AG04449 (cell line): ENCODE results near the gene ACSL1.
"Not testable (repeated sequence)": the region's sequence is repeated elsewhere in the genome, so short reads cannot be mapped to it uniquely, and the experiment has no call there.

Experiments
- CTCF ChIA-PET: fragments of 350-600 bp; formaldehyde crosslinking; extraction: SDS; loops from one replicate; lab custom pipeline; 2021; ENCODE audit warnings: antibody characterized with exemption; lab: Yijun Ruan, JAX
- POLR2A ChIA-PET: fragments of 400-600, 350-600 bp; formaldehyde crosslinking; extraction: SDS; loops from one replicate; lab custom pipeline; 2020; ENCODE audit warnings: antibody characterized with exemption, inconsistent platforms; lab: Yijun Ruan, JAX
- DNase-seq: peaks from one replicate; pipeline ENCODE4 v3.0.0-alpha.2; 2010; ENCODE audit warnings: low read depth, low spot score
- H3K4me3 ChIP-seq: 2 replicates; pipeline ENCODE4 v1.5.1; 2011; ENCODE audit warnings: low read depth, mild to moderate bottlenecking, control low read depth, low read length
- TF ChIP-seq, protein P1 (sequence below): IDR thresholded peaks from one replicate; pipeline ENCODE4 v1.5.1; 2011; ENCODE audit warnings: mild to moderate bottlenecking, moderate library complexity, low read length, control low read depth, inconsistent platforms; ENCODE audit not compliant: insufficient read depth; ENCODE audit errors: missing control alignments

ACSL1 gene

DNA sequence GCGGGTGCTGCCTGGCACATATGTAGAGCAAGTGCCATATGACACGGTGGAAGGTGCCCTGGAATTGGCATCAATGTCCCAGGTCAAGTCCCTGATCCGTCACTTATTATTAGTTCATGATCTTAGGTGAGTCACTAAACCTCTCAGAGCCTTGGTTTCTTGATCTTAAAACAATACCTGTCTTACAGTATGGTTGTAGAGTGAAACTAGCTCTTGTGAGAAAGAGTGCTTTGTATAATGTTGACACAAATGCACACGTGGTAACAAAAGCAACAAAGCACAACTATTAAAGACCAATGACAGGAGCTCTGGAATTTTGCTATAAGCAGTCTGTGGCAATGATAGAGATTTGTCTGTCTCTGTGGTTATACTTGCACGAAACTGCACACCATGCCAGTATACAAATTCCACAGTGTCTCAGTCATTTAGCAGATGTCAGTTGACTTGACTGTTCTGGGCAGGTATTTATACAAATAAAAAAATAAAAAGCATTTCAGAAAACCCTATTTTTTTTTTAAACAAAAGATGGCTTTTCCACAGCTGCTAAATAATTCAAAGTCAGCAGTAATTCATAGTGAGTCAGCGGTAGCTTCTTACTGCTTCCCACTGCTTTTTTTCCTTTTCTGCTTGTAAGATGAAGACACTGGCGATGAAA, 19.7 kb upstream of the ACSL1 start:
- ChIA-PET CTCF (no interaction called here), POLR2A (interaction anchor here (0.6 kb wide), 1 partner anchor 53 kb away, joined by 3 read pairs; no protein-coding TSS in a partner anchor)
- peak; percentile 38 for DNase-seq
- TF ChIP-seq, protein P1, sequence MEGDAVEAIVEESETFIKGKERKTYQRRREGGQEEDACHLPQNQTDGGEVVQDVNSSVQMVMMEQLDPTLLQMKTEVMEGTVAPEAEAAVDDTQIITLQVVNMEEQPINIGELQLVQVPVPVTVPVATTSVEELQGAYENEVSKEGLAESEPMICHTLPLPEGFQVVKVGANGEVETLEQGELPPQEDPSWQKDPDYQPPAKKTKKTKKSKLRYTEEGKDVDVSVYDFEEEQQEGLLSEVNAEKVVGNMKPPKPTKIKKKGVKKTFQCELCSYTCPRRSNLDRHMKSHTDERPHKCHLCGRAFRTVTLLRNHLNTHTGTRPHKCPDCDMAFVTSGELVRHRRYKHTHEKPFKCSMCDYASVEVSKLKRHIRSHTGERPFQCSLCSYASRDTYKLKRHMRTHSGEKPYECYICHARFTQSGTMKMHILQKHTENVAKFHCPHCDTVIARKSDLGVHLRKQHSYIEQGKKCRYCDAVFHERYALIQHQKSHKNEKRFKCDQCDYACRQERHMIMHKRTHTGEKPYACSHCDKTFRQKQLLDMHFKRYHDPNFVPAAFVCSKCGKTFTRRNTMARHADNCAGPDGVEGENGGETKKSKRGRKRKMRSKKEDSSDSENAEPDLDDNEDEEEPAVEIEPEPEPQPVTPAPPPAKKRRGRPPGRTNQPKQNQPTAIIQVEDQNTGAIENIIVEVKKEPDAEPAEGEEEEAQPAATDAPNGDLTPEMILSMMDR = no peak
- H3K4me3 ChIP-seq = no peak overlapping the region

DNA sequence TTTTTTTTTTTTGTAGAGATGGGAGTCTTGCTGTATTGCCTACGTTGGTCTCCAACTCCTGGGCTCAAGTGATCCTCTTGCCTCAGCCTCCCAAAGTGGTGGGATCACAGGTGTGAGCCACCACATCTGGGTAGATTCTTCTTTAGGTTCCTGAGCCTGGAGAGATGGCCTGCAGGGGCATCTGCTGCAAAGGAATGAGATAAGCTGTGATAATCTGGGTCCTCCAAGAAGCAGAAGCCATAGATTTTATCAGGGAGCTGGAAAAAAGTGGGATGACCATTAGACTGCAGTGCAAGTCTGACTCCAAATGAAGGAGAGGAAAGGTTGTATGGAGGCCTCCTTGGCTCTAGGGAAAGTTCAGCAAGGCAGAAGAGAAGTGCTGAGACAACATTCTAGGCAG, 19.0 kb upstream of the ACSL1 start:
- TF ChIP-seq, protein P1 = no peak
- POLR2A ChIA-PET = no interaction called here
- no peak for DNase-seq
- CTCF ChIA-PET = no interaction called here
- H3K4me3 ChIP-seq = no peak overlapping the region

DNA sequence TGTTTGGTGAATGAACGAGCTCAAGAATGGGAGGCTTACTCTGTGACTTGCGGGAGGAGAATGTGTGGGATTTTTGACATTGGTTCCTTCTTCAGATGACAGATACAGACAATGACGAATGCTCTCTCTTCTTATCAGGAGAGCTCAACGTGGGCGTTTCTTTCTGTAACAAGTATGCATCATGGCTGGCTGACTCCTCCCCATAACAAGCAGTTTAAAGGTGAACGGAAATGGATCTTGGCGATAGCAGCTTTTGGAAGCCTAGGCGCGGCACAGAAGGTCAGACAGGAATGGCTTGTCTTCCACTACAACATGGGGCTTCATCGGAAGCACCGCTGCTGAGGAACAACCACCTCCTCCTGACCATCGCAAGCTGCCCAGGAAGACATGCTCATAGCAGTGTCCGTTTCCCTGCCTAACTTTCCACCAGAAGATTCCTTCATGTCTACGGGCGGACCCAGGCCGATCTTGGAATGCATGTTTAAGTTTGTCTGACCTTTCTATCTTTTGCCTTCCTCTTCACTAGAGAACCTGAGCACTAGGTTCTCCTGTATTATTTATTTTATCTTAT, 18.3 kb upstream of the ACSL1 start:
- POLR2A ChIA-PET = no interaction called here
- CTCF ChIA-PET = no interaction called here

DNA sequence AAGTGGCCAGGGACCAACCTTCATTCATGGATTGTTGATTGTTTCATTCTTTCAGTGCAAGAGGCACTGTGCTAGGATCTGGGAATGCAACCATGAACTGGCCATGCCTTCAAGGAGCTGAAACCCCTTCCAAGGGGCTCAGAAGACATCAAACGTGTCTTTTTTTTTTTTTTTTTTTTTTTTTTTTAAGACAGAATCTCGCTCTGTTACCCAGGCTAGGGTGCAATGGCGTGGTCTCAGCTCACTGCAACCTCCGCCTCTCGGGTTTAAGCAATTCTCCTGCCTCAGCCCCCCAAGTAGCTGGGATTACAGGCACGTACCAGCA, 13.3 kb upstream of the ACSL1 start:
- CTCF ChIA-PET, H3K4me3 ChIP-seq, DNase-seq: not testable (repeated sequence)
- POLR2A ChIA-PET = interaction anchor here (0.5 to 0.6 kb wide), 2 partner anchors 75 to 592 kb away, joined by 3 to 6 read pairs; no protein-coding TSS in a partner anchor

More for the DNA sequence above, 18.3 kb upstream of the ACSL1 start:
- no peak overlapping the region for H3K4me3 ChIP-seq
- DNase-seq = no peak
- TF ChIP-seq, protein P1 = no peak

DNA sequence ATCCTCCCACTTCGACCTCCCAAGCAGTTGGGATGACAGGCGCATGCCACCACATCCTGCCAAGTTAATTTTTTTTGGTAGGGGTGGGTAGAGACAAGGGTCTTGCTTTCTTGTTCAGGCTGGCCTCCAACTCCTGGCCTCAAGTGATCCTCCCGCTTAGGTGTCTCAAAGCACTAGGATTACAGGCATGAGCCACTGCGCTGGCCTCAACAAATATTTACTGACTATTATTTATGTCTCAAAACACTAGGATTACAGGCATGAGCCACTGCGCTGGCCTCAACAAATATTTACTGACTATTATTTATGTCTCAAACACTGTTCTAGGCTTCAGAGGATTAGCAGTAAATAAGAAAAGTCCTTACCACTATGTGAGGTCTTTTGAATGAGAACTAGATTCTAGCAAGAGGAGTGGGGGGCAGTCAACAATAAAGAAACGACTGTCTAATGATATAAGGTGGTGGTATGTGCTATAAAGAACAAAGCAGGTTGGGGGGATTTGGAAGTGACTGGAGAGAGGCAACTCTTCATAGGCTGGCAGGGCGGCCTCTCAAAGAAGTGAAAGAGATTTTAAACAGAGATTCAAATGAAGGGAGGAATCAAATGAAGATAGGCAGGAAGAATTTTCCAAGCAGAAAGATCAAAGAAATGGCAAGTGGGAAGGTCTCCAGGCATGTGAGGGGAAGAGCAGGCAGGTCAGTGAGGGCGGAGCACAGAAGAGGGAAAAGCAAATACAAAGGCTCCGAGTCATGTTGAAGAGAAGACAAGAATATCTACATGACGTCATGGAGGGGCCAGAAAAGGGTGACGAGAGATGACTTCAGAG, 12.7 kb upstream of the ACSL1 start:
- ChIA-PET CTCF (no interaction called here), POLR2A (interaction anchor here (0.5 kb wide), 1 partner anchor 593 kb away, joined by 6 read pairs; no protein-coding TSS in a partner anchor)
- no peak for DNase-seq
- TF ChIP-seq, protein P1 = no peak
- no peak overlapping the region for H3K4me3 ChIP-seq

DNA sequence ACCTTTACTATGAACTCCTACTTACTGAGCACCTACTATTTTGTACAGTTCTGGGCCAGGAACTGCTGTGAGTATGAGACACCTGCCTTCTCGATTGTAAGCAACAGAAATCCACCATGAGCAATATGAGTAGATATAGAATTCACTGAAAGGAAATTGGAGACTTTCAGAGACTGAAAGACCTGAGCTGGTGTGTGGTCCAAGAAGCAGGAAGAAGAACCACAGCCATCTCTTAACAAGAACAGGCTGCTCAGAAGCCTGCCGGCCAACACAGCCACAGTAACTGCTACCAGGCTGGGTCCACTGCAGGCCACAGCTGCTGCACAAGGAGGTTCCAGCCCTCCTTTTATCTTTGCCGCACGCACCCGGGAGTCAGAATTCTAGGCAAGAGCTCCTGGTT, 10.8 kb upstream of the ACSL1 start:
- DNase-seq = no peak
- no peak overlapping the region for H3K4me3 ChIP-seq
- TF ChIP-seq, protein P1 = no peak
- ChIA-PET POLR2A (no interaction called here), CTCF (interaction anchor here (1.9 kb wide), 1 partner anchor 10 kb away, joined by 5 read pairs; the partner anchor contains the start of gene ACSL1)
